CD4-positive, alpha-beta T cell treated with Interleukin-17A for 1 hour (primary cell): ENCODE results near the gene KMT2E.

ENCODE experiments used
- DNase-seq: peaks from one replicate; pipeline ENCODE4 v3.0.0-alpha.2; 2020

KMT2E gene

GRCh38 chr7:105084581-105084980, 70.6 kb downstream of the KMT2E start:
- no peak for DNase-seq

- DNase-seq: no peak
Observed at GRCh38 chr7:105086850-105087249, 72.8 kb downstream of the KMT2E start.

DNA sequence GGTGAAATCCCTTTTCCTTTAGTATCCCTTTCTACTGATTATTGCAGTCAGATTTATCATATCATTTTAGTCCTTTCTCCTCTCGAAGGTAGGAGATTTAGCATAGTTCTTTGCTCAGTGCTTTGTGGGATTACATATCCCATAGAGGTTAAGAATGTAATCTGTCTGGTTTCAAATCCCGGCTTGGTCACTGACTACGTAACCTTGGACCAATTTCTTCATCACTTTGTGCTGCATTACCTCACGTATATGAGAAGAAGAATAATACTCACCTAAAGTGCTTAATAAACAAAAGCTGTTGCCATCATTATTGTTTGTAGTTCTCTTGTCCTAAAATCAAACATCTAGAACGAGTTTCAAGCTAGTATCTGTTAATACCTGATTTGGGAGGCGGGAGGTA, 74.0 kb downstream of the KMT2E start:
- no peak for DNase-seq

DNA sequence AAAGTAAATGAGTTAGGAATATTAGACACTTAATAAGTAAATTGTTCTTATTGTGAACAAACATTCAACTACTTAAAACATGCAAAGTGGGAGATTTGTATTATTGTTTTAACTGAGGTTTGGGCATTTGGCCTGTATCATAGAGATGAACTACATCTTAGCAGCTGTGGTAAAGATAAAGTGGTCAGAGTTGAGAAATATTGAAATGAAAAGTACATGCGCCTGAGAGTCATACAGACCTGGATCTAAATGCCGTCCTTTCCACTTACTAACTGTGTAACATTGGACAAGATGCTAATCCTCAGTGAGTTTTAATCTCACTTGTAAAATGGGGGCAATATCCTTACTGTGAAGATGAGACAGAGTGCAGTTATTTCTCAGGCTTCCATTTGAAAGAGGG, 74.5 kb downstream of the KMT2E start:
- DNase-seq: no peak

GRCh38 chr7:105094966-105095365, 81.0 kb downstream of the KMT2E start:
- no peak for DNase-seq

DNA sequence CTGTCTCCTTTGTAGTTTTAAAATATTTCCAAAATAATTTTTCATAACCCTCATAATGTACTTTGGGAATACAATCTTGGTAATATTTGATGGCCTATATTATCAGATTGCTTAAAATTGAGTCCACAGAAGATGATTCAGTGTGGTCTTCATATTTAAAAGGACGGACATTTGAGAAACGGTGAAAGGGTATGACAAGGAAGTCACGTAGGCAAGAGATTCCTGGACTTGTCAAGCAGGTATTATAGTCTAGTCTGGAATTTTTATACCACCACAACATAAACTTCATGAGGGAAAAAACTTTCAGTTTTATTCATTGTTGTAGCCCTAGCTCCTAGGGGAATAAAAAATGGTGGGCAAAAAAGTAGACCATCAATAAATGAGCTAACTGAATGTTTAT, 82.3 kb downstream of the KMT2E start:
- DNase-seq: no peak

DNA sequence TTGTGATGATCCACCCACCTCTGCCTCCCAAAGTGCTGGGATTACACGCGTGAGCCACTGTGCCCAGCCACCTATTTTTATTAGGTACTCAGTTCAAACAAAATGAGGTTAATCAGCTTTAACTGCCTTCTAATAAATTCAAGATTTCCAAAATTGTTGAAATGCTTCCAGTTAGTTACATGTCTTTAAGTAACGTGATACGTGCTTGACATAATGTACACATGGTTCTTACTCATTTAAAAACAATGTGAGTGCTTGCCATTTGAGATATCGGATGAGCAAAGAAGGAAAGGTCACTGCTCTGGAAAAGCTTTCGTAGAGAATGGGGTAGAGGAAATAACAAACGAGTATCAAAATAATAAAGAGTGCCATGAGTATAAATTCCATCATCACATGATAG, 83.6 kb downstream of the KMT2E start:
- no peak for DNase-seq

GRCh38 chr7:105098863-105099515, 85.0 kb downstream of the KMT2E start:
- no peak for DNase-seq

DNA sequence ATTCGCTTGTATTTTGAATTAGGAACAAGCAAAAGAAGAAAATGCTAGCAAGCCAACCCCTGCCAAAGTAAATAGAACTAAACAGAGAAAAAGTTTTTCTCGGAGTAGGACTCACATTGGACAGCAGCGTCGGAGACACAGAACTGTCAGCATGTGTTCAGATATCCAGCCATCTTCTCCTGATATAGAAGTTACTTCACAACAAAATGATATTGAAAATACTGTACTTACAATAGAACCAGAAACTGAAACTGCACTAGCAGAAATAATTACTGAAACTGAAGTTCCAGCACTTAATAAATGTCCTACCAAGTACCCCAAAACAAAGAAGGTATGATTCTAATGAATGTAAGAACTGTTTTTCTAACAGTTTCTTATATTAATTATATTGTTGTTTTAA, 87.9 kb downstream of the KMT2E start:
- DNase-seq: no peak

DNA sequence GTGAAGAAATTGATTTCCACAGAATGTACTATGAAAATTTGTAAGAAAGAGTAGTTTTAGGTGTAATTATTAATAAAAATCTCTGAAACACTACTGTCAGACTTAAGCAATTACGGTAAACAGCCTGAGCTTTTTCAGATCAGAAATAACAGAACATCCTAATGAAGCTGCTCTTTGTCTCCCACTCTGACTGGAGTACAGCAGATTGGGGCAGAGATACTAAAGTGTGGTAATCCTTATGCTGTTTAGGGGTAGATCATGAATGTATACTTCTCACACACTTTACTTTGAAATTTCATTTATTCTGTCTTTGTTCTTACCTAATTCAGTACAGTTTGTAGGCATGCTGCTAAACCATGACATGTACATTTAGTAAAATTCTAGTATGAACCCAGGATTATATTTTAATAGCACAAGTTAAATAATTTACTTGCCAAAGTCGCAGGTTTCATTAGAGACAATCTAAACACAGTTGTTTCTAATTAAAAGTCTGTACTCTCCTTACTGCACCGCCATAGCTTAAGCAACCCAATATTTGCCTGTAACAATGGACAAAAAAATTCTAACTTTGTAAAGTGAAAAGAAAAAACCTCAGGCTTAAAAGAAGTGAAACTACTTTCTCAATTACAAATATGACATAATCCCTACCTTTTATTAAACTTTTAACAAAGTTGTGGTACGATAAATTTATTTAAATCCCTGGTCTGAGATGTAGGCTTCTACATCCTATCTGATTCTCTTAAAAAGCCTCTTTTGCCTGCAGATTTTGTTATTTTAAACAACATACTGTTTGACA, 88.8 kb downstream of the KMT2E start:
- no peak for DNase-seq

- no peak for DNase-seq
Observed at GRCh38 chr7:105105579-105105978, 91.6 kb downstream of the KMT2E start.

DNA sequence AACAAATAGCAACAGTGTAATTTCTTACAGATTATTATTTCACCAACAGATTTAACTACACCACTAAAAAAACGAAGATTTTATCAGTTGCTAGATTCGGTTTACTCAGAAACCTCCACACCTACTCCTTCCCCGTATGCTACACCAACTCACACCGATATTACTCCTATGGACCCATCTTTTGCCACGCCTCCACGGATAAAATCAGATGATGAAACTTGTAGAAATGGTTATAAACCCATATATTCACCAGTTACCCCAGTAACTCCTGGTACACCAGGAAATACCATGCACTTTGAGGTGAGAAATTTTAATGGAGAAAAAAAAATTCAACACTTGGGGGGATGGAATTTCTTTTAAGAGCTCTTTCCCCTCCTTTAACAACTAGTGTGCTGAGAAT, 92.5 kb downstream of the KMT2E start:
- DNase-seq: no peak

DNA sequence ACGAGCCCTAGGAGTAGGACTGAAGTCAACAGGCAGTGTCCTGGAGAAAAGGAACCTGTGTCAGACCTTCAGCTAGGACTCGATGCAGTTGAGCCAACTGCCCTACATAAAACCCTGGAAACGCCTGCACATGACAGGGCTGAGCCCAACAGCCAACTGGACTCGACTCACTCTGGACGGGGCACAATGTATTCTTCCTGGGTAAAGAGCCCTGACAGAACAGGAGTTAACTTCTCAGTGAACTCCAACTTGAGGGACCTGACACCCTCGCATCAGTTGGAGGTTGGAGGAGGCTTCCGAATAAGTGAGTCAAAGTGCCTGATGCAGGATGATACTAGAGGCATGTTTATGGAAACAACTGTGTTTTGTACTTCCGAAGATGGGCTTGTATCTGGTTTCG, 93.5 kb downstream of the KMT2E start:
- DNase-seq: no peak

GRCh38 chr7:105112440-105113418, 98.7 kb downstream of the KMT2E start:
- no peak for DNase-seq

- DNase-seq: no peak
Observed at GRCh38 chr7:105118612-105119600, 104.9 kb downstream of the KMT2E start.

GRCh38 chr7:105122619-105123018, 108.6 kb downstream of the KMT2E start:
- DNase-seq: no peak

DNA sequence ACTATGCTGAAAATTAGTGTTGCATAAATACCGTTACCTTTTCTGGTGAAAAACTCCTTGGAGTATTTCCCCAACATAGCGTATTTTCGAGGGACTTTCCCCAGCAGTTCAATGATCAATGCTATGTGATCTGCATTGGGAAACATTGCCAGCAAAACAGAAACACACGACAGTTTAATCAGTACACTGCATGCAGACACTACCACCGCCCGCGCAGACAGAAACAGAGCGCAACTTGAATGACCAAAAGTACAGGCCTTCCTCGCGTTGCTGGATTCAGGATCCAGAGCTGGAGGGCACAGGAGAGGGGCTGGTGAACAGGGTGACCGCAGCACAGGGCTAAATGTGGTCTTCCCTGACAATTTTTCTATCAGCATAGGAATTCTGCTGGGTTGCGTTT, 111.7 kb downstream of the KMT2E start:
- no peak for DNase-seq

DNA sequence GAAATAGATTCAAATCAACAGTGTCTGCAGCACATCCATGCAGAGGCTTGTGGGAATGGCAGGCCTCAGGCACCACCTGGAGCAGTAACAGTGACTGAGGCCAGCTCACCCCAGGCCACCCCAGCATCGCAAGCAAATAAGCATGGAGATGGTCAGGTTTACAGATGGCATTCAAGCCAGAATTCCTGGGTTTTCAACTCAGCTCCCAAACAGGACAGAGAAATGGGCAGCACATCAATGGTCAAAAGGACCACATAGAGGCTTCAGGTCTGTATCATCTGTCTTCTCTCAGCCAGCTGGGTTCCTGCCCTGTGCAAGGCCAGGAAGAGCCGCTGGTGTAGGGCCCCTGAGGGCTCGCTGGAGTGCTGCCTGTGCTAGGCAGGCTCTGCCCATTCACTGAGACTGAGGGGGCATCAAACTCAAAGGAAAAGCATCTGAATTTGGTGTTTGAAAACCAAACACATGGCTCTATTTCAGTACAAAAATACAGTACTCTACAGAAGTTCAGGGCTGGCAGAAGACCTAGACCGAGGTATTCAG, 112.5 kb downstream of the KMT2E start:
- no peak for DNase-seq

DNA sequence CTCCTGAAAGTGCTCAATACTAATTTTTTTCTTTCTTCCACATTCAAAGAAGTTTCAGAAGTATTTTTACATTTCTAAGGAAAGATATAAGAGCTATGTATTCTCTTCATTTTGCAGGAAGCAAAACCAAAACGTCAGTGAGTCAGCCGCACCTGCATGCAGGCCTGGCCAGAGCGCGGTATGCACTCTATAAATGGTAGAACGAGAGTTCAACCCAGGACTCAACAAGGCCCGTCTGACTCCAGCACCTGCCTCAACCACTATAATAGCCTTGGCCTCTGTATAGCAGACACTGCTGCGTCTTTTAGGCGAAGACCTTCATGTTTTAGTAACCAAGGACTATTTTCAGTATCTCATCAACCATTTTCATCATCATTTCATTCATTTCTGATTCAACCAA, 113.2 kb downstream of the KMT2E start:
- DNase-seq: no peak

DNA sequence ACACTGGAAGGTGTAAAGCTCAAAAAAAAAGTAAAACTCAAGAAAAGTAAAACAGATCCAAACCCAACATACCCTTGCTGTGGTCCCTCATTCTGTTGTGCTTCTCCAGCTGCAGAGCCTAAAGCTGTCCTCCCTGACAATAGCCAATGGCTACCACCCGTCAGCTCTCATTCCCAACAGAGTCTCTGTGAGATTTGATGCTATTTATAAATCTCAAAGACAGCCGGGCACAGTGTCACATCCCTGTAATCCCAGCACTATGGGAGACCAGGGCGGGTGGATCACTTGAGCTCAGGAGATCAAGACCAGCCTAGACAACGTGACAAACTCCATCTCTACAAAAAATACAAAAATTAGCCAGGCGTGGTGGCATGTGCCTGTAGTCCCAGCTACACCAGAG, 116.0 kb downstream of the KMT2E start:
- no peak for DNase-seq

DNA sequence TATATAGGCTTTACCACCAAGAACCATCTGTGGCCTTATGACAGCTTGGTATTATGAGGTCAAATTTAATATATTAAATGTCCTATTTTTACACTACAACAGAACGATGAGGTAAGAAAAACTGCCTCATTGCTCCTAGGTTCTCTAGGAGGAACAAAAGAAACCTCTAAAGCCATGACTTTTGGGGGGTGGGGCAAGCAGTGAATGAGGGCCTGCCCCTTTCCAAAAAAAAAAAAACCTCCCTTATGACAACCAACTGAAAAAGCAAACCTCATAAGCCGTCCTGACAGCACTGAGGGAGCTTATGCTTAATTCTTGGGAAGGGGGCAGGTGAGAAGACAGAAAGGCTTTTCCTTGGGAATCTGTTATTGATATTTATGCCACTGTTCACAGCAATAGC, 116.6 kb downstream of the KMT2E start:
- no peak for DNase-seq
